CD4-positive, alpha-beta T cell (primary cell): Measurements from ENCODE around the gene CSNK1G1. TPM values are rescaled to one million over a fixed set of nuclear protein-coding genes. Genes with fewer than 3 reads are reported as not detected.

Experiments
- ATAC-seq: fragments of 200-7000 bp; cut with Tn5 transposase; one replicate; pipeline ENCODE4 v1.10.0; 2022; ENCODE audit warnings: mild to moderate bottlenecking; ENCODE audit not compliant: poor library complexity
- CTCF ChIA-PET: fragments of 350-600 bp; sonication (Branson Sonifier 250); formaldehyde crosslinking; loops from one replicate; lab custom pipeline; 2021; ENCODE audit warnings: antibody characterized with exemption, inconsistent platforms; lab: Charles Lee
- POLR2A ChIA-PET: fragments of 350-600 bp; sonication (Branson Sonifier 250); formaldehyde crosslinking; loops from one replicate; lab custom pipeline; 2021; ENCODE audit warnings: antibody characterized with exemption, inconsistent platforms; lab: Charles Lee
- DNase-seq, 14 experiments: peaks; one replicate each; pipeline ENCODE4 v3.0.0-alpha.2; 2013 to 2020; ENCODE audit warnings: mixed read lengths in 2 of 14
- H3K27ac ChIP-seq, 2 donors: one replicate each; pipeline versions ENCODE4 v1.5.1 to v1.7.0; 2013; ENCODE audit warnings: low read length in 2 of 2, low read depth in 1 of 2, mild to moderate bottlenecking in 1 of 2
- H3K27me3 ChIP-seq, 2 experiments: 1 replicate in 1 of 2; 2 replicates in 1 of 2; pipeline versions ENCODE4 v1.6.1 to v1.7.0; 2013; ENCODE audit warnings: low read length in 2 of 2, control low read depth in 1 of 2, mild to moderate bottlenecking in 1 of 2, moderate library complexity in 1 of 2; ENCODE audit not compliant: insufficient read depth in 2 of 2, control insufficient read depth in 1 of 2
- H3K36me3 ChIP-seq: one replicate; pipeline ENCODE4 v1.6.1; 2013; ENCODE audit warnings: low read length, control low read depth; ENCODE audit not compliant: insufficient read depth
- H3K4me1 ChIP-seq: one replicate; pipeline ENCODE4 v1.6.1; 2013; ENCODE audit warnings: low read length, control low read depth; ENCODE audit not compliant: insufficient read depth
- H3K4me3 ChIP-seq: one replicate; pipeline ENCODE4 v1.5.1; 2013; ENCODE audit warnings: mild to moderate bottlenecking, low read length, moderate library complexity
- H3K9me3 ChIP-seq, 2 experiments: 1 replicate in 1 of 2; 2 replicates in 1 of 2; pipeline versions ENCODE4 v1.6.1 to v1.7.0; 2013; ENCODE audit warnings: low read length in 2 of 2, mild to moderate bottlenecking in 2 of 2, control low read depth in 1 of 2, moderate library complexity in 1 of 2; ENCODE audit not compliant: control insufficient read depth in 1 of 2, insufficient read depth in 1 of 2
- H3K27ac Mint-ChIP-seq: one replicate; pipeline ENCODE4 v1.8.0; 2020; ENCODE audit warnings: mixed read lengths
- H3K27me3 Mint-ChIP-seq: one replicate; pipeline ENCODE4 v1.8.0; 2021; ENCODE audit warnings: mixed read lengths
- H3K36me3 Mint-ChIP-seq: one replicate; pipeline ENCODE4 v1.8.0; 2021; ENCODE audit warnings: low read depth, mixed read lengths
- H3K4me1 Mint-ChIP-seq: one replicate; pipeline ENCODE4 v1.8.0; 2021; ENCODE audit warnings: low read depth, mixed read lengths
- H3K4me3 Mint-ChIP-seq: one replicate; pipeline ENCODE4 v1.8.0; 2020; ENCODE audit warnings: mild to moderate bottlenecking, mixed read lengths
- H3K9me3 Mint-ChIP-seq: one replicate; pipeline ENCODE4 v1.8.0; 2020; ENCODE audit warnings: mixed read lengths
- CTCF ChIP-seq: fragments of 200-600 bp; IDR thresholded peaks from one replicate; pipeline ENCODE4 v1.8.0; 2022; ENCODE audit warnings: antibody characterized with exemption, mild to moderate bottlenecking
- intact Hi-C, 2 experiments: fragments of 100-400 bp; cut with DNase I in 1 of 2; cut with micrococcal nuclease in 1 of 2; formaldehyde crosslinking; loops; one replicate each; pipeline versions ENCODE4 v1.15.1 to v1.9.0; 2023 to 2025; cut with DNase I, micrococcal nuclease
- total RNA-seq, 174 experiments: library from RNA in 2 of 174; stranded (reverse) in 2 of 174; gene quantifications; one replicate each; pipeline ENCODE4 v1.2.3 and lab custom pipeline; 2021 to 2026

Gene CSNK1G1
- total RNA-seq, 2 experiments from 2014 or later: 12.2 to 13.7 TPM

GRCh38 chr15:64369078-64369607 is 13.2 kb upstream of the CSNK1G1 start:
- no peaks in the 10 kb centered on the region for H3K27me3 Mint-ChIP-seq

DNA sequence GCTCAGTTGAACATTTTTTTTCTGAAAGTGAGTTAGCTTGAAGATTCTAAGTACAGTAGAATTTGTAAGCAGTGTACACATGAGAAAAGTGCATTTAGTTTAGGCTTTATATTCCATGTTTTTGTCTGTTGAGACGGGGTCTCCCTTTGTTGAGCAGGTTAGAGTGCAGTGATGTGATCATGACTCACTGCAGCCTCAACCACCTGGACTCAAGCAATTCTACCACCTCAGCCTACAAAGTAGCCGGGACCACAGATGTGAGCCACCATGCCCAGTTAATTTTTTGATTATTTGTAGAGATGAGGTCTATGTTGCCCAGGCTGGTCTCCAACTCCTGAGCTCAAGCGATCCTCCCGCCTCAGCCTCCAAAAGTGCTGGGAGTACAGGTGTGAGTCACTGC is 5.3 kb upstream of the CSNK1G1 start:
- ChIA-PET CTCF (interaction anchor here (1.9 kb wide), 1 partner anchor 10 kb away, joined by 7 read pairs; no protein-coding TSS in a partner anchor), POLR2A (interaction anchor here (1.0 kb wide), 1 partner anchor 26 kb away, joined by 3 read pairs; no protein-coding TSS in a partner anchor)
- peaks cover 6% of the 10 kb centered on the region for H3K4me1 Mint-ChIP-seq
- DNase-seq: no peak
- Histone ChIP-seq H3K36me3 (no peaks in the 10 kb centered on the region), H3K27ac (no peak overlapping the region), H3K27me3 (no peaks in the 10 kb centered on the region), H3K4me1 (peaks cover 6% of the 10 kb centered on the region), H3K4me3 (no peak overlapping the region), H3K9me3 (no peaks in the 10 kb centered on the region)
- H3K36me3 Mint-ChIP-seq: peaks cover 3% of the 10 kb centered on the region
- no peaks in the 10 kb centered on the region for H3K27me3 Mint-ChIP-seq
- H3K27ac Mint-ChIP-seq: no peak overlapping the region
- H3K9me3 Mint-ChIP-seq: no peaks in the 10 kb centered on the region
- no peak for ATAC-seq
- intact Hi-C loops: no loop called here
- no peak for TF ChIP-seq CTCF
- no peak overlapping the region for H3K4me3 Mint-ChIP-seq

More at GRCh38 chr15:64369078-64369607, 13.2 kb upstream of the CSNK1G1 start:
- no peaks in the 10 kb centered on the region for H3K27me3 ChIP-seq
- ATAC-seq (no peak), DNase-seq (no peak)
- ChIA-PET POLR2A (interaction anchor here (1.2 kb wide), 2 partner anchors 12 to 121 kb away, joined by 3 to 5 read pairs; no protein-coding TSS in a partner anchor), CTCF (no interaction called here)
- no peak overlapping the region for H3K27ac ChIP-seq
- H3K9me3 ChIP-seq: no peaks in the 10 kb centered on the region
- no peaks in the 10 kb centered on the region for H3K36me3 ChIP-seq
- Mint-ChIP-seq H3K4me1 (no peaks in the 10 kb centered on the region), H3K27ac (no peak overlapping the region), H3K36me3 (no peaks in the 10 kb centered on the region), H3K9me3 (no peaks in the 10 kb centered on the region), H3K4me3 (no peak overlapping the region)
- H3K4me1 ChIP-seq: no peaks in the 10 kb centered on the region
- no peak for TF ChIP-seq CTCF
- H3K4me3 ChIP-seq: no peak overlapping the region
- intact Hi-C loops: no loop called here

GRCh38 chr15:64356710-64357040 is 702 bp upstream of the CSNK1G1 start:
- no peak for TF ChIP-seq CTCF
- ChIA-PET CTCF (interaction anchor here (1.0 to 2.1 kb wide), 3 partner anchors 22 to 23 kb away, joined by 3 to 5 read pairs (median 4); no protein-coding TSS in a partner anchor), POLR2A (interaction anchor here (0.6 to 2.3 kb wide), 5 partner anchors 31 to 537 kb away, joined by 3 to 20 read pairs (median 3); partner anchors contain the start of genes PPIB and TRIP4)
- H3K27me3 ChIP-seq: no peaks in the 10 kb centered on the region
- Mint-ChIP-seq H3K9me3 (no peaks in the 10 kb centered on the region), H3K36me3 (peaks cover 17% of the 10 kb centered on the region), H3K4me3 (peak overlapping the region; percentile 96), H3K27me3 (no peaks in the 10 kb centered on the region), H3K4me1 (peaks cover 22% of the 10 kb centered on the region), H3K27ac (peak overlapping the region; percentile 87)
- ATAC-seq: no peak
- no peaks in the 10 kb centered on the region for H3K9me3 ChIP-seq
- intact Hi-C loops: loop anchor here (1.0 to 10.0 kb wide), 5 partner anchors 31 to 262 kb away; partner anchors contain the start of genes PPIB (in 2 of the 2), CIAO2A (in 1 of the 2), SNX1 (in 1 of the 2) and TRIP4 (in 1 of the 2)
- no peaks in the 10 kb centered on the region for H3K36me3 ChIP-seq
- H3K4me3 ChIP-seq: peak overlapping the region; percentile 95
- no peak for DNase-seq
- peaks cover 16% of the 10 kb centered on the region for H3K4me1 ChIP-seq
- H3K27ac ChIP-seq: peak overlapping the region; percentile 49 to 55
